Suprapubic skin (tissue), 4 donors: ENCODE data around the gene APEH. TPM values are rescaled to one million over a fixed set of nuclear protein-coding genes. Genes with fewer than 3 reads are reported as not detected.

Source experiments
- DNase-seq, 2 donors: peaks; one replicate each; pipeline ENCODE4 v3.0.0-alpha.2; 2019; ENCODE audit warnings: low spot score in 2 of 2
- H3K27ac ChIP-seq: fragments of 200-600 bp; sonication (generic); one replicate; pipeline ENCODE4 v1.5.1; 2019
- H3K27me3 ChIP-seq: fragments of 200-600 bp; sonication (generic); one replicate; pipeline ENCODE4 v1.5.1; 2019
- H3K36me3 ChIP-seq: fragments of 200-600 bp; sonication (generic); one replicate; pipeline ENCODE4 v1.5.1; 2019
- H3K4me1 ChIP-seq: fragments of 200-600 bp; sonication (generic); one replicate; pipeline ENCODE4 v1.5.1; 2019
- H3K4me3 ChIP-seq: fragments of 200-600 bp; sonication (generic); one replicate; pipeline ENCODE4 v1.5.1; 2019; ENCODE audit warnings: mild to moderate bottlenecking
- H3K9me3 ChIP-seq: fragments of 200-600 bp; sonication (generic); one replicate; pipeline ENCODE4 v1.5.1; 2019
- CTCF ChIP-seq, 2 donors: fragments of 200-600 bp in 1 of 2; fragments of 450-650 bp in 1 of 2; sonication (generic) in 1 of 2; IDR thresholded peaks; one replicate each; pipeline ENCODE4 v1.5.1; 2016 to 2019; ENCODE audit warnings: antibody characterized with exemption in 2 of 2, mild to moderate bottlenecking in 1 of 2, moderate library complexity in 1 of 2
- EP300 ChIP-seq: sonication (generic); formaldehyde crosslinking; IDR thresholded peaks from one replicate; pipeline ENCODE4 v1.6.1; 2017; ENCODE audit warnings: antibody characterized with exemption
- POLR2A ChIP-seq, 2 donors: fragments of 450-650 bp; IDR thresholded peaks; one replicate each; pipeline ENCODE4 v1.6.1; 2017; ENCODE audit warnings: antibody characterized with exemption in 2 of 2, mild to moderate bottlenecking in 2 of 2, moderate library complexity in 2 of 2
- POLR2AphosphoS5 ChIP-seq, 3 donors: sonication (generic); formaldehyde crosslinking; IDR thresholded peaks; one replicate each; pipeline ENCODE4 v1.6.1; 2017; ENCODE audit warnings: antibody characterized with exemption in 3 of 3
- WGBS: methylation state at CpG from one replicate; pipeline ENCODE4 v1.1.5; 2018; 5-methylcytosine and 5-hydroxymethylcytosine counted together
- total RNA-seq, 4 donors: library from RNA; depleted of rRNA; stranded (reverse); fragments of >200 nt; gene quantifications; one replicate each; pipeline ENCODE4 v1.1.0, GENCODE V29; 2016

APEH gene
- total RNA-seq, 4 donors from 2014 or later, result 81.8 to 103 (median 91.2) TPM

- no peaks in the 10 kb centered on the region for H3K27me3 ChIP-seq
- H3K27ac ChIP-seq, result peak within 1 kb of the TSS; percentile 62
- no peaks in the 10 kb centered on the region for H3K9me3 ChIP-seq
- H3K36me3 ChIP-seq, result peaks cover 30% of the 10 kb centered on the region
- peak within 1 kb of the TSS; percentile 46 for H3K4me3 ChIP-seq
- WGBS, result under 1% methylated on average over 20 of the region's 50 CpGs
- TF ChIP-seq POLR2A (IDR thresholded peaks at IDR 0.05) (peak in 1 of 2 donors; percentile 6), POLR2AphosphoS5 (IDR thresholded peaks at IDR 0.05) (peak in 1 of 3 donors; percentile 34), EP300 (no peak), CTCF (IDR thresholded peaks at IDR 0.05) (peak; percentile 48 to 80)
- DNase-seq, result peak; percentile 98 to 99
- peaks cover 56% of the 10 kb centered on the region for H3K4me1 ChIP-seq
Measured at GRCh38 chr3:49719214-49719884, 45.2 kb downstream of the APEH start, which contains the start of gene AMIGO3. Gene AMIGO3, minus strand, starts transcription at chr3:49719684. Its CDS starts 219 bp downstream, at chr3:49719465.

GRCh38 chr3:49720855-49721595, 46.9 kb downstream of the APEH start:
- Histone ChIP-seq H3K9me3 (no peaks in the 10 kb centered on the region), H3K4me1 (peaks cover 61% of the 10 kb centered on the region), H3K4me3 (no peak overlapping the region), H3K27ac (no peak overlapping the region), H3K27me3 (no peaks in the 10 kb centered on the region), H3K36me3 (peaks cover 26% of the 10 kb centered on the region)
- no peak for TF ChIP-seq POLR2AphosphoS5 (IDR thresholded peaks at IDR 0.05)
- no peak for TF ChIP-seq CTCF (IDR thresholded peaks at IDR 0.05)
- no peak for TF ChIP-seq POLR2A (IDR thresholded peaks at IDR 0.05)
- TF ChIP-seq EP300, result no peak
- 81% methylated on average over 3 of the region's 4 CpGs for WGBS
- DNase-seq, result peak; percentile 59 to 77

- H3K4me1 ChIP-seq, result peaks cover 61% of the 10 kb centered on the region
- H3K36me3 ChIP-seq, result peaks cover 30% of the 10 kb centered on the region
- WGBS, result 58% methylated on average over 7 of the region's 9 CpGs
- H3K4me3 ChIP-seq, result no peak overlapping the region
- H3K27ac ChIP-seq, result no peak overlapping the region
- H3K9me3 ChIP-seq, result no peaks in the 10 kb centered on the region
- H3K27me3 ChIP-seq, result no peaks in the 10 kb centered on the region
- no peak for TF ChIP-seq CTCF (IDR thresholded peaks at IDR 0.05)
- TF ChIP-seq EP300, result no peak
- no peak for TF ChIP-seq POLR2A (IDR thresholded peaks at IDR 0.05)
- no peak for TF ChIP-seq POLR2AphosphoS5 (IDR thresholded peaks at IDR 0.05)
- DNase-seq, result no peak
Measured at GRCh38 chr3:49721596-49721895, 47.4 kb downstream of the APEH start.

GRCh38 chr3:49721896-49722781, 48.0 kb downstream of the APEH start:
- Histone ChIP-seq H3K4me3 (peak overlapping the region; percentile 94), H3K4me1 (peaks cover 61% of the 10 kb centered on the region), H3K27ac (no peak overlapping the region), H3K27me3 (no peaks in the 10 kb centered on the region), H3K9me3 (no peaks in the 10 kb centered on the region), H3K36me3 (peaks cover 35% of the 10 kb centered on the region)
- DNase-seq, result peak in 1 of 2 donors; percentile 78
- 93% methylated on average over 7 of the region's 26 CpGs for WGBS
- TF ChIP-seq POLR2A (IDR thresholded peaks at IDR 0.05), result no peak
- TF ChIP-seq CTCF (IDR thresholded peaks at IDR 0.05), result no peak
